ENCODE data around the gene GMEB1.

GMEB1 gene

GRCh38 chr1:28751315-28752060, 82.9 kb downstream of the GMEB1 start:
- no peak for DNase-seq

DNA sequence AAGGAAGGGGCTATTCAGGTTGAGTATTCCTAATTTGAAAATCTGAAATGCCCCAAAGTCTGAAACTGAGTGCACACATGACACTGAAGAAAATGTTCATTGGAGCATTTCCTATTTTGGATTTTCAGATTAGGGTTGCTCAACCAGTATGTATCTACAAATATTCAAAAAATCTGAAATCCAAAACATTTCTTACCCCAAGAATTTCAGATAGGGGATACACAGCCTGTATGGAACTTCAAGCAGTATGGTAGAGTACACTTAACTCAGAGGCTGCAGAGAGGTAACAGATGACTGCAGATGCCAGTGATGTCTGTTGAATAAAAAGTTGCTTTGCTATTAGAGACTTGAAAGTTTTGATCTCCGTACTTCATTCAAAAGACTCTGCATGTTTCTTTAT, 87.1 kb downstream of the GMEB1 start:
- no peak for DNase-seq

- no peak for DNase-seq
Measured at GRCh38 chr1:28756846-28757245, 88.3 kb downstream of the GMEB1 start.

GRCh38 chr1:28758420-28758819, 89.8 kb downstream of the GMEB1 start:
- no peak for DNase-seq

DNA sequence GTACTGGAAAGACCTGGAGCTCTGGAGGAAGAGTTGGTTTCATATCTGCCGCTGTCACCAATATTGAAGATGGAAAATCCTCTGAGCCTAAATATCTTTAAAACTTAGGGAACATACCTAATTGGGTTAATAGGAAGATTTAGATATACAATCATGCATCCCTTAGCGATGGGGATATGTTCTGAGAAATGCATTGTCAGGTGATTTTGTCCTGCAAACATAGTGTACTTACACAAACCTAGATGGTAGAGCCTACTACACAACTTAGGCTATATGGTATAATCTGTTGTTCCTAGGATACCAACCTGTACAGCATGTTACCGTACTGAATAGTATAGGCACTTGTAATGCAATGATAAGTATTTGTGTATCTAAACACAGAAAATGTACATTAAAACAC, 90.7 kb downstream of the GMEB1 start:
- no peak for DNase-seq

DNA sequence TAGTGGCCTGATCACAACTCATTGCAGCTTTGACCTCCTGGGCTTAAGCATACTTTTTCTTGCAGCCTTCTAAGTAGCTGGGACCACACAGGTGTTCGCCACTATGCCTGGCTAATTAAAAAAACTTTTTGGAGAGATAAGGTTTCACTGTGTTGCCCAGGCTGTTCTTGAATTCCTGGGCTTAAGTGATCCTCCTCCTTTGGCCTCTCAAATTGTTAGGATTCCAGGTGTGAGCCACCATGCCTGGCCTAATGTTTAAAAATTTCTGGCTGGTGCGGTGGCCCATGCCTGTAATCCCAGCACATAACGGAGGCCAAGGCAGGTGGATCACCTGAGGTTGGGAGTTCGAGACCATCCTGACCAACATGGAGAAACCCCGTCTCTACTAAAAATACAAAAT, 92.6 kb downstream of the GMEB1 start:
- no peak for DNase-seq

GRCh38 chr1:28766532-28767183, 98.1 kb downstream of the GMEB1 start:
- no peak for DNase-seq

All from cortex of kidney (tissue), 1 donor.